Natural killer cell treated with Interleukin-12 subunit alpha and Interleukin-12 subunit beta and Interleukin-15 and Interleukin-18, amount 100 ng/mL, for 72 hours (primary cell): ENCODE measurements around the gene HOXC13. TPM values are rescaled to one million over a fixed set of nuclear protein-coding genes. Genes with fewer than 3 reads are reported as not detected.

Experiments used
- ATAC-seq, 2 donors: fragments of 150-1000 bp; cut with Tn5 transposase in 1 of 2; sonication (Bioruptor Pico), chemical (Tn5 transposase) in 1 of 2; 2 replicates each; pipeline ENCODE4 v1.10.0; 2021
- DNase-seq: peaks from one replicate; pipeline ENCODE4 v3.0.0; 2022; ENCODE audit warnings: low spot score
- H3K27ac Mint-ChIP-seq, 2 donors: 1 replicate in 1 of 2; 2 replicates in 1 of 2; pipeline ENCODE4 v1.8.0; 2022; ENCODE audit warnings: mixed read lengths in 2 of 2, mild to moderate bottlenecking in 1 of 2, moderate library complexity in 1 of 2
- H3K27me3 Mint-ChIP-seq, 2 donors: 1 replicate in 1 of 2; 2 replicates in 1 of 2; pipeline ENCODE4 v1.8.0; 2022; ENCODE audit warnings: mixed read lengths in 2 of 2
- H3K36me3 Mint-ChIP-seq: one replicate; pipeline ENCODE4 v1.8.0; 2022; ENCODE audit warnings: mixed read lengths
- H3K4me1 Mint-ChIP-seq, 2 donors: 1 replicate in 1 of 2; 2 replicates in 1 of 2; pipeline ENCODE4 v1.8.0; 2022; ENCODE audit warnings: low read depth in 2 of 2, mixed read lengths in 2 of 2, mild to moderate bottlenecking in 1 of 2
- H3K4me3 Mint-ChIP-seq: one replicate; pipeline ENCODE4 v1.8.0; 2022; ENCODE audit warnings: mixed read lengths
- H3K9me3 Mint-ChIP-seq: 2 replicates; pipeline ENCODE4 v1.8.0; 2022; ENCODE audit warnings: mixed read lengths
- total RNA-seq, 2 donors: library from RNA; stranded (reverse); gene quantifications; one replicate each; pipeline ENCODE4 v1.2.3, GENCODE V29; 2022

HOXC13 gene
- total RNA-seq, 2 donors from 2014 or later: not detected

- Mint-ChIP-seq H3K4me3 (no peak overlapping the region), H3K9me3 (no peaks in the 10 kb centered on the region), H3K36me3 (no peaks in the 10 kb centered on the region), H3K4me1 (peaks cover 14 to 16% of the 10 kb centered on the region in 2 donors), H3K27ac (no peak overlapping the region), H3K27me3 (peaks cover 73 to 85% of the 10 kb centered on the region in 2 donors)
- DNase-seq (no peak), ATAC-seq (no peak)
Measured at GRCh38 chr12:53982648-53983567, 44.3 kb downstream of the HOXC13 start.

DNA sequence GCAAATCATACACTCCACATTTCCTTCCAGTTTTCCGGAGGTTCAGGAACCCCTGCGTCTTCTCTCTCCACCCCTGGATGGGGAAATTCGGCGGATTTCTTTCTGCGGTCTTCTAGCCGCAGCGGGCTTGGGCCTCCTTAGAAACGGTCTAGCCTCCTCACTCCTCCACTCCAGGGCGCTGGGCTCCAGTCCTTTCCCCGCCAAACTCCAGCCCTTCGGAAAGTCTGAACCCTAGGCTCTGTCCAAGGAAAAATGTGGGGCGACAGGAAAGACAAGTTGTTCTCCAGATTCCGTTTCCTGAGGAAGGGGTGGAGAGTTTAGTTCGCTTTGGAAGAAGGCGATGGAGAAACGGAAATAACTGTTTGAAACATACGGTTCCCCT lies 44.9 kb downstream of the HOXC13 start:
- Mint-ChIP-seq H3K4me3 (no peak overlapping the region), H3K4me1 (peaks cover 13 to 16% of the 10 kb centered on the region in 2 donors), H3K27me3 (peaks cover 72 to 85% of the 10 kb centered on the region in 2 donors), H3K27ac (no peak overlapping the region), H3K36me3 (no peaks in the 10 kb centered on the region), H3K9me3 (no peaks in the 10 kb centered on the region)
- ATAC-seq (no peak), DNase-seq (no peak)

GRCh38 chr12:53983950-53984572 lies 45.4 kb downstream of the HOXC13 start:
- H3K36me3 Mint-ChIP-seq: no peaks in the 10 kb centered on the region
- no peak overlapping the region for H3K27ac Mint-ChIP-seq
- H3K27me3 Mint-ChIP-seq: peaks cover 75 to 85% of the 10 kb centered on the region in 2 donors
- no peaks in the 10 kb centered on the region for H3K9me3 Mint-ChIP-seq
- no peak for DNase-seq
- H3K4me1 Mint-ChIP-seq: peaks cover 16 to 19% of the 10 kb centered on the region in 2 donors
- ATAC-seq: no peak
- no peak overlapping the region for H3K4me3 Mint-ChIP-seq

DNA sequence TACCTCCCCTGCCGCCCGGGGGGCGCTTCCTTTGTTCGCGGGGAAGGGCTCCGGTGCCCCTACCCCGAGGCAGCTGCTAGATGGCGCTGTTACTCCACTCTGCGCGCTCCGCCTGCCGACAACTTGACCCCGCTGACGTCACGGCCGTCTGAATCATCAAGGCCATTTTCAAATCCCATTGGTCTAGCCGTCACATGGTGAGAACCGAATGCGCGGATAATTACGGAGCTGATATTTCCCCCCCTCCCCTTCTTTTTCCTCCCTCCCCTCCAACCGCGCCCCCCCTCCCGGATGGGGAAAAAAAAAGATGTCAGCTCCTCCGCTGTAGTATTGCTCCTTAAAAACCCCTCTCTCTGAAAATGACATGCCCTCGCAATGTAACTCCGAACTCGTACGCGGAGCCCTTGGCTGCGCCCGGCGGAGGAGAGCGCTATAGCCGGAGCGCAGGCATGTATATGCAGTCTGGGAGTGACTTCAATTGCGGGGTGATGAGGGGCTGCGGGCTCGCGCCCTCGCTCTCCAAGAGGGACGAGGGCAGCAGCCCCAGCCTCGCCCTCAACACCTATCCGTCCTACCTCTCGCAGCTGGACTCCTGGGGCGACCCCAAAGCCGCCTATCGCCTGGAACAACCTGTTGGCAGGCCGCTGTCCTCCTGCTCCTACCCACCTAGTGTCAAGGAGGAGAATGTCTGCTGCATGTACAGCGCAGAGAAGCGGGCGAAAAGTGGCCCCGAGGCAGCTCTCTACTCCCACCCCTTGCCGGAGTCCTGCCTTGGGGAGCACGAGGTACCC lies 46.5 kb downstream of the HOXC13 start, which contains the start of gene HOXC10:
TSS of gene HOXC10 (plus strand) at position 246 of the 791 bp plus-strand sequence. CDS start at position 360, 114 bp downstream.
- Mint-ChIP-seq H3K9me3 (no peaks in the 10 kb centered on the region), H3K27me3 (peaks cover 75 to 85% of the 10 kb centered on the region in 2 donors), H3K4me1 (peaks cover 25 to 28% of the 10 kb centered on the region in 2 donors), H3K4me3 (peak within 1 kb of the TSS; percentile 65), H3K36me3 (no peaks in the 10 kb centered on the region), H3K27ac (no peak within 1 kb of the TSS)
- peak; percentile 79 to 91 for ATAC-seq
- peak; percentile 87 for DNase-seq

DNA sequence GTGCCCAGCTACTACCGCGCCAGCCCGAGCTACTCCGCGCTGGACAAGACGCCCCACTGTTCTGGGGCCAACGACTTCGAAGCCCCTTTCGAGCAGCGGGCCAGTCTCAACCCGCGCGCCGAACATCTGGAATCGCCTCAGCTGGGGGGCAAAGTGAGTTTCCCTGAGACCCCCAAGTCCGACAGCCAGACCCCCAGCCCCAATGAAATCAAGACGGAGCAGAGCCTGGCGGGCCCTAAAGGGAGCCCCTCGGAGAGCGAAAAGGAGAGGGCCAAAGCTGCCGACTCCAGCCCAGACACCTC lies 47.0 kb downstream of the HOXC13 start:
- Mint-ChIP-seq H3K27ac (no peak overlapping the region), H3K36me3 (no peaks in the 10 kb centered on the region), H3K4me1 (peaks cover 30% of the 10 kb centered on the region in 2 donors), H3K9me3 (no peaks in the 10 kb centered on the region), H3K27me3 (peaks cover 75 to 85% of the 10 kb centered on the region in 2 donors), H3K4me3 (peak overlapping the region; percentile 65)
- no peak for ATAC-seq
- DNase-seq: no peak

- H3K27ac Mint-ChIP-seq: no peak overlapping the region
- DNase-seq: no peak
- H3K36me3 Mint-ChIP-seq: no peaks in the 10 kb centered on the region
Measured at GRCh38 chr12:53985994-53986685, 47.5 kb downstream of the HOXC13 start.

DNA sequence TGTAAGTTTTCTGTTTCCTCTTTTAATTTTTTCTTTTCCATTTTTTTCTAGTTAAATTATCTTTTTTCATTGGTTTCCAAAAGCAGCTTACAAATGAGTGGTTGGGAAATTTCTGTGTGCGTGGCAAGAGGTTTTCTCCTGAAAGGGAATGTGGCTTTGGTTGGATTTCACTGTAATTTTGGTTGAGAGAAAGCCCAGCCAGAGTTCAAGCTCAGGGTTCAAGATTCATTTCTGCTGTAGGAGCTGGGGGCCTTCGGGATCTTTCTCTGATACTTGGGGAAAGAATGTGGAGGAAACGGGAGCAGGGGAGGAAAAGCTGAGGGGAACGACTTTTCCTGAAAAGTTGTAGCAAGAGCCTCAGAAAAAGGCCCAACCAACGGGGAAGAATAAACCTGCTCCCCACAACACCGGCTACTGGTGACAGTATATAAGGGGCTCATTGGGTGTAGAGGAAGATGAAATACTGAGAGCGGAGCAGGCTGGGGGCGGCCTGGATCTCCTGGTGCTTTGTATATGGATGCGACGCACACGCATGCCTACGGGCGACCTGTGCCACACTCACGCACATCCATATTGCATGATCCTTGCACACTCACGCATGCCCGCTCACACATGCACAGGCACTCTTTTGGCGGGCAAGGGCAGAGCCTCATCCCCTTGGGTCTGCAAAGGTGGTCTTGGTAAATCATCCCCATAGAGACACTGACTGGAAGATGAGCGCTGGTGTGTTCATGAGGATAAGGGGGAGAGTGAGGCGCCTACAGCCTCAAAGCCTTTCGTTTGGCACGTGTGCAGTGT lies 48.3 kb downstream of the HOXC13 start:
- Mint-ChIP-seq H3K9me3 (no peaks in the 10 kb centered on the region), H3K36me3 (no peaks in the 10 kb centered on the region), H3K4me3 (peak overlapping the region; percentile 17), H3K4me1 (peaks cover 30 to 34% of the 10 kb centered on the region in 2 donors), H3K27ac (no peak overlapping the region), H3K27me3 (peaks cover 71 to 85% of the 10 kb centered on the region in 2 donors)
- ATAC-seq: no peak
- no peak for DNase-seq

More at GRCh38 chr12:53985994-53986685, 47.5 kb downstream of the HOXC13 start:
- Mint-ChIP-seq H3K9me3 (no peaks in the 10 kb centered on the region), H3K4me1 (peaks cover 30 to 34% of the 10 kb centered on the region in 2 donors), H3K4me3 (peak overlapping the region; percentile 39), H3K27me3 (peaks cover 75 to 85% of the 10 kb centered on the region in 2 donors)
- ATAC-seq: peak; percentile 62 to 70

GRCh38 chr12:53987787-53988230 lies 49.2 kb downstream of the HOXC13 start:
- H3K36me3 Mint-ChIP-seq: no peaks in the 10 kb centered on the region
- H3K4me3 Mint-ChIP-seq: no peak overlapping the region
- DNase-seq (no peak), ATAC-seq (no peak)
- no peaks in the 10 kb centered on the region for H3K9me3 Mint-ChIP-seq
- peaks cover 73 to 88% of the 10 kb centered on the region in 2 donors for H3K27me3 Mint-ChIP-seq
- H3K4me1 Mint-ChIP-seq: peaks cover 30 to 34% of the 10 kb centered on the region in 2 donors
- H3K27ac Mint-ChIP-seq: no peak overlapping the region

DNA sequence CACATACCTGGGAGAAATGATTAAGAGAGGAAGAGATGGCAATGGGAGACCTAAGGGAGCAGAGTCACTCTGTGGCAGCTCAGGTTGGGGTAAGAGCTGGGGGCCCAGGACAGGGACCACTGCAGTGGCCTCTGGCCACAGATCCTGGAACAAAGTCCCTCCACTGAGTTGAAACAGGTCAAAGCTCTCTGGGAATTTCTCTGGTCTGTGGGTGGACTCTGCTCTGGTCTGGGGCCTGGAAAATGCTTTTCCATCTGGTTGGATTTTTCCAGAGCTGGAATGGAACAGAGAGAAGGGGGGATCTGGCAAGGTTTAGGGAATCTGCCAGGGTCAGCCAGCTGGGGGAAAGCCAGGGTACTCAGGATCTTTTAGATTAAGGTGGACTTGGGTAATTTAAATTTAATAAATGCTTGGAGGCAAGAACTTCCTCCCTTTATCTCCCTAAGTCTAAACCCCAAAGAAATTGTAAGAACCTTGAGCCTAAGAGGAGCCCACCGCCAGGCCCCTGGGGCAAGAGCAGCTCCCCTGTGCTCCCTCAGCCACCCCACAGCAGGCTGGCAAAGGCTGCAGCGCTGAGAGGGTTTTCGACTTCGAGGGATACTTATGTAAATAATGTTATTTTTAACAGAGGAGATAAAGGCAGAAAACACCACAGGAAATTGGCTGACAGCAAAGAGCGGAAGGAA lies 50.1 kb downstream of the HOXC13 start:
- H3K4me1 Mint-ChIP-seq: peaks cover 30 to 38% of the 10 kb centered on the region in 2 donors
- peaks cover 73 to 87% of the 10 kb centered on the region in 2 donors for H3K27me3 Mint-ChIP-seq
- H3K36me3 Mint-ChIP-seq: no peaks in the 10 kb centered on the region
- DNase-seq (no peak), ATAC-seq (no peak)
- H3K4me3 Mint-ChIP-seq: peak overlapping the region; percentile 9
- no peaks in the 10 kb centered on the region for H3K9me3 Mint-ChIP-seq
- no peak overlapping the region for H3K27ac Mint-ChIP-seq

- no peak for ATAC-seq
- no peaks in the 10 kb centered on the region for H3K9me3 Mint-ChIP-seq
- DNase-seq: no peak
- H3K4me3 Mint-ChIP-seq: peak overlapping the region; percentile 9
- no peak overlapping the region for H3K27ac Mint-ChIP-seq
- H3K36me3 Mint-ChIP-seq: no peaks in the 10 kb centered on the region
- peaks cover 30 to 41% of the 10 kb centered on the region in 2 donors for H3K4me1 Mint-ChIP-seq
- H3K27me3 Mint-ChIP-seq: peaks cover 78 to 94% of the 10 kb centered on the region in 2 donors
Measured at GRCh38 chr12:53989227-53990113, 50.8 kb downstream of the HOXC13 start.

DNA sequence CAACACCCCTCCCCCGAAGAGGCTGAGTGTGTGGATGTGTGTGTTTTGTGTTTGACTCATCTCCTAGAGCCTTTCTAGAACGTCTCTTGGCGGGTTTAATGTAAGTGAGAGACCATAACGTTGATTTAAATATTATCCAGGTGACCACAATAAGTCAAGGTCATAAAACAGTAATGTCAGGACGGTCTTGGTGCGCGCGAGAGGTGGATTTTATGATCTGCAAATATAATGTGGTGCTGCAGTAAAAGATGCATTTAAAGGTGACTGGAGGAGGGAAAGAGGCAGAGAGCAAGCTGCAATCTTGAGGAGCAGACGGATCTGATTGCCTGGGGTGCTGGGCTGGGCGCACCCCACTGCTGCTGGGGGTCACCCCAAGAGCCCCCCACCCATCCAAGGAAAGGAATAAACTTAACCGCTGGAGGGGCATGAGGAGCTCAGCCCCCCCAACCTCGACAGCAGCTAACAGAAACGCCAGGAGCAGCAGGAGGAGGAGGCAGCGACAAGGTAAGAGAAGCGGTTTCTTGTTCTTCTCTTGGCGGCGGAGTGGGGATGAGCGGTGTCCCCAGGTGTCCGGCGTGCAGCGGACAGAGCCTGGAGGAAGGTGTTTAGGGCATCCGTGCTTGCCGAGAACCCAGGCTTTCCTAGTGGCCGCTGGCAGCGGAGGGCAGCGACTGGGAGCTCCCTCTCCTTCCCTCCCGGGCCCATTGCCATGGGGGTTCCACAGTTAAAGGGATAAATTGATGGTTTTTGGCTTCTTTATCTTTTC lies 51.9 kb downstream of the HOXC13 start:
- Mint-ChIP-seq H3K4me1 (peaks cover 38 to 43% of the 10 kb centered on the region in 2 donors), H3K9me3 (no peaks in the 10 kb centered on the region), H3K4me3 (peak overlapping the region; percentile 9), H3K27me3 (peaks cover 77 to 94% of the 10 kb centered on the region in 2 donors), H3K27ac (no peak overlapping the region), H3K36me3 (no peaks in the 10 kb centered on the region)
- DNase-seq: no peak
- ATAC-seq: no peak
